HEK293 (cell line): ENCODE measurements around the gene ELF1.

Experiments used
- CTCF ChIA-PET: fragments of 350-600 bp; formaldehyde crosslinking; extraction: SDS; loops from one replicate; lab custom pipeline; 2021; ENCODE audit warnings: antibody characterized with exemption; lab: Yijun Ruan, JAX
- POLR2A ChIA-PET: fragments of 300-600 bp; formaldehyde crosslinking; extraction: SDS; loops from one replicate; lab custom pipeline; 2020; ENCODE audit warnings: antibody characterized with exemption, inconsistent platforms; lab: Yijun Ruan, JAX
- H3K27ac ChIP-seq: fragments of 200-500 bp; sonication (Bioruptor generic); 2 replicates; pipeline ENCODE4 v1.5.1; 2014; ENCODE audit warnings: low read depth, low read length, control low read depth, inconsistent platforms; ENCODE audit errors: extremely low read depth
- H3K36me3 ChIP-seq, 2 experiments: fragments of 200-500 bp in 1 of 2; sonication (Bioruptor generic) in 1 of 2; 1 replicate in 1 of 2; 2 replicates in 1 of 2; pipeline ENCODE4 v1.5.1; 2014 to 2017; ENCODE audit warnings: inconsistent platforms in 2 of 2, low read length in 2 of 2; ENCODE audit not compliant: control insufficient read depth in 2 of 2, insufficient read depth in 1 of 2
- H3K4me1 ChIP-seq: fragments of 200-500 bp; sonication (Bioruptor generic); 2 replicates; pipeline ENCODE4 v1.5.1; 2014; ENCODE audit warnings: mild to moderate bottlenecking, low read length, inconsistent platforms; ENCODE audit not compliant: control insufficient read depth, insufficient read depth
- H3K4me3 ChIP-seq: 2 replicates; pipeline ENCODE4 v1.5.1; 2011; ENCODE audit warnings: low read depth, mild to moderate bottlenecking, control low read depth, low read length, moderate library complexity
- H3K9me3 ChIP-seq: fragments of 200-500 bp; sonication (Bioruptor generic); 2 replicates; pipeline ENCODE4 v1.5.1; 2014; ENCODE audit warnings: low read depth, low read length, inconsistent platforms; ENCODE audit not compliant: control insufficient read depth, insufficient read depth
- FEZF1 ChIP-seq: fragments of 450-650 bp; formaldehyde crosslinking; IDR thresholded peaks from 2 replicates; pipeline ENCODE4 v1.5.1; 2016; ENCODE audit warnings: missing biosample characterization, missing genetic modification characterization
- GLI4 ChIP-seq: fragments of 450-650 bp; formaldehyde crosslinking; IDR thresholded peaks from 2 replicates; pipeline ENCODE4 v1.5.1; 2016; ENCODE audit warnings: missing biosample characterization, missing genetic modification characterization
- HOXA7 ChIP-seq: sonication (generic); formaldehyde crosslinking; IDR thresholded peaks from 2 replicates; pipeline ENCODE4 v1.8.1; 2022; ENCODE audit warnings: missing genetic modification reagents, borderline replicate concordance
- KLF1 ChIP-seq: fragments of 450-650 bp; formaldehyde crosslinking; IDR thresholded peaks from 2 replicates; pipeline ENCODE4 v1.5.1; 2016; ENCODE audit warnings: missing biosample characterization, missing genetic modification characterization
- KLF8 ChIP-seq: fragments of 450-650 bp; formaldehyde crosslinking; IDR thresholded peaks from 2 replicates; pipeline ENCODE4 v1.5.1; 2016; ENCODE audit warnings: missing biosample characterization, missing genetic modification characterization
- OSR2 ChIP-seq: fragments of 450-650 bp; formaldehyde crosslinking; IDR thresholded peaks from 2 replicates; pipeline ENCODE4 v1.5.1; 2016; ENCODE audit warnings: missing biosample characterization, missing genetic modification characterization
- ZBTB17 ChIP-seq: fragments of 450-650 bp; formaldehyde crosslinking; IDR thresholded peaks from 2 replicates; pipeline ENCODE4 v1.5.1; 2016; ENCODE audit warnings: missing biosample characterization, missing genetic modification characterization
- ZBTB8A ChIP-seq: fragments of 450-650 bp; formaldehyde crosslinking; IDR thresholded peaks from 2 replicates; pipeline ENCODE4 v1.5.1; 2016; ENCODE audit warnings: missing biosample characterization, missing genetic modification characterization
- ZEB2 ChIP-seq: fragments of 450-650 bp; formaldehyde crosslinking; IDR thresholded peaks from 2 replicates; pipeline ENCODE4 v1.5.1; 2016; ENCODE audit warnings: missing biosample characterization, missing genetic modification characterization
- ZNF112 ChIP-seq: fragments of 450-650 bp; formaldehyde crosslinking; IDR thresholded peaks from 2 replicates; pipeline ENCODE4 v1.5.0; 2017; ENCODE audit warnings: missing biosample characterization, missing genetic modification characterization
- ZNF175 ChIP-seq: fragments of 450-650 bp; formaldehyde crosslinking; IDR thresholded peaks from 2 replicates; pipeline ENCODE4 v1.5.1; 2016; ENCODE audit warnings: missing biosample characterization, missing genetic modification characterization
- ZNF202 ChIP-seq: fragments of 450-650 bp; formaldehyde crosslinking; IDR thresholded peaks from 2 replicates; pipeline ENCODE4 v1.5.1; 2016; ENCODE audit warnings: missing biosample characterization, missing genetic modification characterization, borderline replicate concordance
- ZNF24 ChIP-seq: fragments of 450-650 bp; formaldehyde crosslinking; IDR thresholded peaks from 2 replicates; pipeline ENCODE4 v1.5.1; 2016; ENCODE audit warnings: missing biosample characterization, missing genetic modification characterization
- ZNF266 ChIP-seq: fragments of 450-650 bp; formaldehyde crosslinking; IDR thresholded peaks from 2 replicates; pipeline ENCODE4 v1.5.1; 2016; ENCODE audit warnings: missing biosample characterization, missing genetic modification characterization, low read depth
- ZNF302 ChIP-seq: fragments of 450-650 bp; formaldehyde crosslinking; IDR thresholded peaks from 2 replicates; pipeline ENCODE4 v1.5.1; 2016; ENCODE audit warnings: missing biosample characterization, missing genetic modification characterization, low read depth
- ZNF366 ChIP-seq: fragments of 450-650 bp; formaldehyde crosslinking; conservative IDR thresholded peaks from 2 replicates; pipeline ENCODE4 v1.5.1; 2016; ENCODE audit warnings: missing biosample characterization, missing genetic modification characterization
- ZNF394 ChIP-seq: fragments of 450-650 bp; formaldehyde crosslinking; IDR thresholded peaks from 2 replicates; pipeline ENCODE4 v1.5.1; 2016; ENCODE audit warnings: missing biosample characterization, missing genetic modification characterization, mild to moderate bottlenecking, moderate library complexity, borderline replicate concordance
- ZNF433 ChIP-seq: fragments of 450-650 bp; formaldehyde crosslinking; IDR thresholded peaks from 2 replicates; pipeline ENCODE4 v1.5.1; 2016; ENCODE audit warnings: missing biosample characterization, missing genetic modification characterization, low read depth
- ZNF521 ChIP-seq: fragments of 450-650 bp; formaldehyde crosslinking; IDR thresholded peaks from 2 replicates; pipeline ENCODE4 v1.5.1; 2017; ENCODE audit warnings: missing biosample characterization, mild to moderate bottlenecking, missing genetic modification characterization
- ZNF600 ChIP-seq: fragments of 450-650 bp; formaldehyde crosslinking; IDR thresholded peaks from 2 replicates; pipeline ENCODE4 v1.5.1; 2016; ENCODE audit warnings: missing biosample characterization, missing genetic modification characterization
- ZNF621 ChIP-seq: fragments of 450-650 bp; formaldehyde crosslinking; IDR thresholded peaks from 2 replicates; pipeline ENCODE4 v1.5.1; 2017; ENCODE audit warnings: missing biosample characterization, missing genetic modification characterization
- ZNF624 ChIP-seq: fragments of 450-650 bp; formaldehyde crosslinking; IDR thresholded peaks from 2 replicates; pipeline ENCODE4 v1.5.1; 2017; ENCODE audit warnings: missing biosample characterization, missing genetic modification characterization
- ZNF654 ChIP-seq: fragments of 450-650 bp; formaldehyde crosslinking; IDR thresholded peaks from 2 replicates; pipeline ENCODE4 v1.5.1; 2016; ENCODE audit warnings: low read depth, missing biosample characterization, missing genetic modification characterization
- ZNF670 ChIP-seq: fragments of 450-650 bp; formaldehyde crosslinking; IDR thresholded peaks from 2 replicates; pipeline ENCODE4 v1.5.1; 2016; ENCODE audit warnings: missing biosample characterization, missing genetic modification characterization, low read depth
- ZNF76 ChIP-seq: fragments of 450-650 bp; formaldehyde crosslinking; IDR thresholded peaks from 2 replicates; pipeline ENCODE4; 2016; ENCODE audit warnings: low read depth, missing biosample characterization, missing genetic modification characterization, borderline replicate concordance
- ZNF791 ChIP-seq: fragments of 450-650 bp; formaldehyde crosslinking; IDR thresholded peaks from 2 replicates; pipeline ENCODE4 v1.5.1; 2016; ENCODE audit warnings: missing biosample characterization, missing genetic modification characterization
- ZSCAN23 ChIP-seq: fragments of 450-650 bp; formaldehyde crosslinking; IDR thresholded peaks from 2 replicates; pipeline ENCODE4 v1.5.1; 2016; ENCODE audit warnings: missing biosample characterization, missing genetic modification characterization
- TF ChIP-seq, protein P1 (sequence below): fragments of 450-650 bp; formaldehyde crosslinking; IDR thresholded peaks from 2 replicates; pipeline ENCODE4 v1.5.1; 2016; ENCODE audit warnings: missing biosample characterization, missing genetic modification characterization, borderline replicate concordance
- TF ChIP-seq, protein P2 (sequence below): fragments of 450-650 bp; formaldehyde crosslinking; IDR thresholded peaks from 2 replicates; pipeline ENCODE4 v1.5.1; 2017; ENCODE audit warnings: missing biosample characterization, missing genetic modification characterization
- TF ChIP-seq, protein P3 (sequence below): fragments of 450-650 bp; IDR thresholded peaks from 2 replicates; pipeline ENCODE4 v1.5.1; 2018; ENCODE audit warnings: missing biosample characterization, mild to moderate bottlenecking, missing genetic modification characterization
- TF ChIP-seq, protein P4 (sequence below): fragments of 450-650 bp; formaldehyde crosslinking; IDR thresholded peaks from 2 replicates; pipeline ENCODE4 v1.5.1; 2017; ENCODE audit warnings: missing biosample characterization, missing genetic modification characterization
- TF ChIP-seq, protein P5 (sequence below): sonication (generic); formaldehyde crosslinking; IDR thresholded peaks from 2 replicates; pipeline ENCODE4 v1.8.1; 2022; ENCODE audit warnings: mild to moderate bottlenecking, moderate library complexity, missing genetic modification reagents

The ELF1 gene

DNA sequence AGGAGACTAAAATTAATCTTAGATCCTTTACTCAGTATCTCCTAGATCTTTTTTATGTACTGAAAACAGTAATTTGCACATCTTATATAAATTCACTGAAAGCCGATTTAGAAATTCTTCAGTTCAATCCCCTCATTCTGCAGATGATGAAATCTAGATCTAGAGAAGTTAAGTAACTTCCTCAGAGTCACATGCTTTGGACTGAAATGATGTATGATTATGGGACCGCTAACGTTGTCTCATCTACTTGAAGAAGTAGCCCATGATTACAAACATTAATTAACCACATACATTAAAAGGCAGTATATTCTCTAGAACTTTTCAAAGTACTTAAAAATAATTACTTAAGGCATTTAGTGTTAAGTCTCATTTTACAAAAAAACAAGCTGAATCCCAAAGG is 37.8 kb downstream of the ELF1 start:
- Histone ChIP-seq H3K27ac (no peak overlapping the region), H3K4me3 (no peak overlapping the region)
- POLR2A ChIA-PET: no interaction called here
- TF ChIP-seq HOXA7 (CRISPR knock-in tag) (no peak), ZNF621 (no peak), ZNF670 (no peak), ZBTB8A (tag by site-specific recombination) (no peak), FEZF1 (peak; percentile 43; the same call in 1 of the 2 replicates), ZNF112 (tag by site-specific recombination) (no peak), KLF1 (tag by site-specific recombination) (no peak), ZSCAN23 (tag by site-specific recombination) (no peak), ZNF394 (peak; percentile 50; the same call in 1 of the 2 replicates), GLI4 (tag by site-specific recombination) (no peak), ZNF266 (tag by site-specific recombination) (no peak), ZNF654 (tag by site-specific recombination) (no peak), ZNF202 (no peak), KLF8 (no peak), ZNF624 (tag by site-specific recombination) (no peak), ZNF302 (tag by site-specific recombination) (no peak), ZEB2 (peak; percentile 41; the same call in 1 of the 2 replicates), OSR2 (tag by site-specific recombination) (peak; percentile 52; the same call in 1 of the 2 replicates), ZNF366 (tag by site-specific recombination) (peak; percentile 32; the same call in 1 of the 2 replicates), ZNF175 (tag by site-specific recombination) (no peak), ZBTB17 (peak; percentile 78), ZNF791 (tag by site-specific recombination) (no peak), ZNF76 (tag by site-specific recombination) (no peak), ZNF521 (tag by site-specific recombination) (no peak), ZNF433 (no peak), ZNF24 (0 out of 2 replicates have a peak, but pooled peaks have one; percentile 37), ZNF600 (tag by site-specific recombination) (no peak)
- TF ChIP-seq, protein P1, sequence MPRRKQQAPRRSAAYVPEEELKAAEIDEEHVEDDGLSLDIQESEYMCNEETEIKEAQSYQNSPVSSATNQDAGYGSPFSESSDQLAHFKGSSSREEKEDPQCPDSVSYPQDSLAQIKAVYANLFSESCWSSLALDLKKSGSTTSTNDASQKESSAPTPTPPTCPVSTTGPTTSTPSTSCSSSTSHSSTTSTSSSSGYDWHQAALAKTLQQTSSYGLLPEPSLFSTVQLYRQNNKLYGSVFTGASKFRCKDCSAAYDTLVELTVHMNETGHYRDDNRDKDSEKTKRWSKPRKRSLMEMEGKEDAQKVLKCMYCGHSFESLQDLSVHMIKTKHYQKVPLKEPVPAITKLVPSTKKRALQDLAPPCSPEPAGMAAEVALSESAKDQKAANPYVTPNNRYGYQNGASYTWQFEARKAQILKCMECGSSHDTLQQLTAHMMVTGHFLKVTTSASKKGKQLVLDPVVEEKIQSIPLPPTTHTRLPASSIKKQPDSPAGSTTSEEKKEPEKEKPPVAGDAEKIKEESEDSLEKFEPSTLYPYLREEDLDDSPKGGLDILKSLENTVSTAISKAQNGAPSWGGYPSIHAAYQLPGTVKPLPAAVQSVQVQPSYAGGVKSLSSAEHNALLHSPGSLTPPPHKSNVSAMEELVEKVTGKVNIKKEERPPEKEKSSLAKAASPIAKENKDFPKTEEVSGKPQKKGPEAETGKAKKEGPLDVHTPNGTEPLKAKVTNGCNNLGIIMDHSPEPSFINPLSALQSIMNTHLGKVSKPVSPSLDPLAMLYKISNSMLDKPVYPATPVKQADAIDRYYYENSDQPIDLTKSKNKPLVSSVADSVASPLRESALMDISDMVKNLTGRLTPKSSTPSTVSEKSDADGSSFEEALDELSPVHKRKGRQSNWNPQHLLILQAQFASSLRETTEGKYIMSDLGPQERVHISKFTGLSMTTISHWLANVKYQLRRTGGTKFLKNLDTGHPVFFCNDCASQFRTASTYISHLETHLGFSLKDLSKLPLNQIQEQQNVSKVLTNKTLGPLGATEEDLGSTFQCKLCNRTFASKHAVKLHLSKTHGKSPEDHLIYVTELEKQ (tag by site-specific recombination): no peak
- TF ChIP-seq, protein P2, sequence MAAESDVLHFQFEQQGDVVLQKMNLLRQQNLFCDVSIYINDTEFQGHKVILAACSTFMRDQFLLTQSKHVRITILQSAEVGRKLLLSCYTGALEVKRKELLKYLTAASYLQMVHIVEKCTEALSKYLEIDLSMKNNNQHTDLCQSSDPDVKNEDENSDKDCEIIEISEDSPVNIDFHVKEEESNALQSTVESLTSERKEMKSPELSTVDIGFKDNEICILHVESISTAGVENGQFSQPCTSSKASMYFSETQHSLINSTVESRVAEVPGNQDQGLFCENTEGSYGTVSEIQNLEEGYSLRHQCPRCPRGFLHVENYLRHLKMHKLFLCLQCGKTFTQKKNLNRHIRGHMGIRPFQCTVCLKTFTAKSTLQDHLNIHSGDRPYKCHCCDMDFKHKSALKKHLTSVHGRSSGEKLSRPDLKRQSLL (tag by site-specific recombination): no peak
- TF ChIP-seq, protein P3, sequence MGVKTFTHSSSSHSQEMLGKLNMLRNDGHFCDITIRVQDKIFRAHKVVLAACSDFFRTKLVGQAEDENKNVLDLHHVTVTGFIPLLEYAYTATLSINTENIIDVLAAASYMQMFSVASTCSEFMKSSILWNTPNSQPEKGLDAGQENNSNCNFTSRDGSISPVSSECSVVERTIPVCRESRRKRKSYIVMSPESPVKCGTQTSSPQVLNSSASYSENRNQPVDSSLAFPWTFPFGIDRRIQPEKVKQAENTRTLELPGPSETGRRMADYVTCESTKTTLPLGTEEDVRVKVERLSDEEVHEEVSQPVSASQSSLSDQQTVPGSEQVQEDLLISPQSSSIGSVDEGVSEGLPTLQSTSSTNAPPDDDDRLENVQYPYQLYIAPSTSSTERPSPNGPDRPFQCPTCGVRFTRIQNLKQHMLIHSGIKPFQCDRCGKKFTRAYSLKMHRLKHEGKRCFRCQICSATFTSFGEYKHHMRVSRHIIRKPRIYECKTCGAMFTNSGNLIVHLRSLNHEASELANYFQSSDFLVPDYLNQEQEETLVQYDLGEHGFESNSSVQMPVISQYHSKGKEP (tag by site-specific recombination): peak; percentile 15; the same call in 1 of the 2 replicates
- TF ChIP-seq, protein P4, sequence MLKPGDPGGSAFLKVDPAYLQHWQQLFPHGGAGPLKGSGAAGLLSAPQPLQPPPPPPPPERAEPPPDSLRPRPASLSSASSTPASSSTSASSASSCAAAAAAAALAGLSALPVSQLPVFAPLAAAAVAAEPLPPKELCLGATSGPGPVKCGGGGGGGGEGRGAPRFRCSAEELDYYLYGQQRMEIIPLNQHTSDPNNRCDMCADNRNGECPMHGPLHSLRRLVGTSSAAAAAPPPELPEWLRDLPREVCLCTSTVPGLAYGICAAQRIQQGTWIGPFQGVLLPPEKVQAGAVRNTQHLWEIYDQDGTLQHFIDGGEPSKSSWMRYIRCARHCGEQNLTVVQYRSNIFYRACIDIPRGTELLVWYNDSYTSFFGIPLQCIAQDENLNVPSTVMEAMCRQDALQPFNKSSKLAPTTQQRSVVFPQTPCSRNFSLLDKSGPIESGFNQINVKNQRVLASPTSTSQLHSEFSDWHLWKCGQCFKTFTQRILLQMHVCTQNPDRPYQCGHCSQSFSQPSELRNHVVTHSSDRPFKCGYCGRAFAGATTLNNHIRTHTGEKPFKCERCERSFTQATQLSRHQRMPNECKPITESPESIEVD (tag by site-specific recombination): peak; percentile 91
- TF ChIP-seq, protein P5, sequence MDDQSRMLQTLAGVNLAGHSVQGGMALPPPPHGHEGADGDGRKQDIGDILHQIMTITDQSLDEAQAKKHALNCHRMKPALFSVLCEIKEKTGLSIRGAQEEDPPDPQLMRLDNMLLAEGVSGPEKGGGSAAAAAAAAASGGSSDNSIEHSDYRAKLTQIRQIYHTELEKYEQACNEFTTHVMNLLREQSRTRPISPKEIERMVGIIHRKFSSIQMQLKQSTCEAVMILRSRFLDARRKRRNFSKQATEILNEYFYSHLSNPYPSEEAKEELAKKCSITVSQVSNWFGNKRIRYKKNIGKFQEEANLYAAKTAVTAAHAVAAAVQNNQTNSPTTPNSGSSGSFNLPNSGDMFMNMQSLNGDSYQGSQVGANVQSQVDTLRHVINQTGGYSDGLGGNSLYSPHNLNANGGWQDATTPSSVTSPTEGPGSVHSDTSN (CRISPR knock-in tag): no peak

More for the DNA sequence above, 37.8 kb downstream of the ELF1 start:
- Histone ChIP-seq H3K4me1 (0 out of 2 replicates have a peak, but pooled peaks cover 3% of the 10 kb centered on the region), H3K36me3 (no peaks in the 10 kb centered on the region), H3K9me3 (no peaks in the 10 kb centered on the region)
- CTCF ChIA-PET: no interaction called here
